Upper lobe of right lung (tissue), 1 donor: ENCODE data around the gene MBD1. TPM values are rescaled to one million over a fixed set of nuclear protein-coding genes. Genes with fewer than 3 reads are reported as not detected.

Source experiments
- ATAC-seq: fragments of 200-7000 bp; cut with Tn5 transposase; one replicate; pipeline ENCODE4 v1.9.1; 2020; ENCODE audit warnings: mild to moderate bottlenecking, moderate library complexity
- DNase-seq: peaks from one replicate; pipeline ENCODE4 v3.0.0-alpha.2; 2020
- H3K27ac ChIP-seq: fragments of 200-600 bp; one replicate; pipeline ENCODE4 v1.8.0; 2022
- H3K27me3 ChIP-seq: fragments of 200-600 bp; one replicate; pipeline ENCODE4 v1.8.0; 2022; ENCODE audit warnings: mild to moderate bottlenecking
- H3K36me3 ChIP-seq: fragments of 200-600 bp; one replicate; pipeline ENCODE4 v1.8.0; 2022
- H3K4me1 ChIP-seq: fragments of 200-600 bp; one replicate; pipeline ENCODE4 v1.8.0; 2022
- H3K4me3 ChIP-seq: fragments of 200-600 bp; one replicate; pipeline ENCODE4 v1.8.0; 2022; ENCODE audit warnings: mild to moderate bottlenecking
- H3K9me3 ChIP-seq: fragments of 200-600 bp; one replicate; pipeline ENCODE4 v1.8.0; 2022
- intact Hi-C: fragments of 100-400 bp; cut with DNase I; formaldehyde crosslinking; loops from one replicate; pipeline ENCODE4 v1.11.0; 2022
- total RNA-seq: library from RNA; stranded (reverse); fragmentation: NEBNext Ultra II Directional; extraction: Animal tissue kit (Norgen Biotek cat#: 25700); gene quantifications from one replicate; pipeline ENCODE4 v1.2.1, GENCODE V29; 2021
- TF ChIP-seq, protein P1 (sequence below): fragments of 200-600 bp; IDR thresholded peaks from one replicate; pipeline ENCODE4 v1.8.0; 2022; ENCODE audit warnings: antibody characterized with exemption
- donor health status: DM: no; HTN: yes; CAD: no; lungs with severe emphysema.

Gene MBD1
- total RNA-seq, 1 donor from 2014 or later, result 56.3 TPM

GRCh38 chr18:50279752-50280151 is 1.6 kb downstream of the MBD1 start:
- Histone ChIP-seq H3K27me3 (no peaks in the 10 kb centered on the region), H3K4me1 (peaks cover 26% of the 10 kb centered on the region), H3K27ac (no peak overlapping the region), H3K36me3 (peaks cover 67% of the 10 kb centered on the region), H3K4me3 (peak overlapping the region; percentile 96), H3K9me3 (no peaks in the 10 kb centered on the region)
- DNase-seq (no peak), ATAC-seq (no peak)
- intact Hi-C loops, result no loop called here
- TF ChIP-seq, protein P1, sequence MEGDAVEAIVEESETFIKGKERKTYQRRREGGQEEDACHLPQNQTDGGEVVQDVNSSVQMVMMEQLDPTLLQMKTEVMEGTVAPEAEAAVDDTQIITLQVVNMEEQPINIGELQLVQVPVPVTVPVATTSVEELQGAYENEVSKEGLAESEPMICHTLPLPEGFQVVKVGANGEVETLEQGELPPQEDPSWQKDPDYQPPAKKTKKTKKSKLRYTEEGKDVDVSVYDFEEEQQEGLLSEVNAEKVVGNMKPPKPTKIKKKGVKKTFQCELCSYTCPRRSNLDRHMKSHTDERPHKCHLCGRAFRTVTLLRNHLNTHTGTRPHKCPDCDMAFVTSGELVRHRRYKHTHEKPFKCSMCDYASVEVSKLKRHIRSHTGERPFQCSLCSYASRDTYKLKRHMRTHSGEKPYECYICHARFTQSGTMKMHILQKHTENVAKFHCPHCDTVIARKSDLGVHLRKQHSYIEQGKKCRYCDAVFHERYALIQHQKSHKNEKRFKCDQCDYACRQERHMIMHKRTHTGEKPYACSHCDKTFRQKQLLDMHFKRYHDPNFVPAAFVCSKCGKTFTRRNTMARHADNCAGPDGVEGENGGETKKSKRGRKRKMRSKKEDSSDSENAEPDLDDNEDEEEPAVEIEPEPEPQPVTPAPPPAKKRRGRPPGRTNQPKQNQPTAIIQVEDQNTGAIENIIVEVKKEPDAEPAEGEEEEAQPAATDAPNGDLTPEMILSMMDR, result no peak

GRCh38 chr18:50277942-50278341 is 3.4 kb downstream of the MBD1 start:
- Histone ChIP-seq H3K4me1 (peaks cover 26% of the 10 kb centered on the region), H3K27ac (no peak overlapping the region), H3K27me3 (no peaks in the 10 kb centered on the region), H3K36me3 (peaks cover 73% of the 10 kb centered on the region), H3K9me3 (no peaks in the 10 kb centered on the region), H3K4me3 (no peak overlapping the region)
- TF ChIP-seq, protein P1, result no peak
- ATAC-seq (no peak), DNase-seq (no peak)
- intact Hi-C loops, result no loop called here

DNA sequence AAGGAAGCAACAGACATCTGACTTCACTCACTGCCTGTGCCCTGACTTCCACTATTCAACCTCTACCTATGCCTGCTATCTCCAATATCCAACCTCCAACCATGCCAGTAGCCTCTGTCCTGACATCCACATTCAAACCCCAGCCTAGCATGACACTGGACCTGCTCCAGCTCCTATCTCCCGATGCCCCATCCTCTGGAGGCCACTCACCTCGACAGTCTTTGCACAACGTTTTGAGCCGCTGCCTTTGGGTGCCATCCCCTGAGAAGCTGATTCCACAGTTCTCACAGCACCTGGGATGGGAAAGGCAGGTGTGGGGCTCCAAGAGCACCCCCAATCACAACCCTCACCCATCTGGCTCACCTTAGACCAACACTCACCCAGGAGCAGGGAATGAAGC is 4.9 kb downstream of the MBD1 start:
- Histone ChIP-seq H3K4me1 (peaks cover 20% of the 10 kb centered on the region), H3K27ac (no peak overlapping the region), H3K4me3 (no peak overlapping the region), H3K36me3 (peaks cover 78% of the 10 kb centered on the region), H3K9me3 (no peaks in the 10 kb centered on the region), H3K27me3 (no peaks in the 10 kb centered on the region)
- ATAC-seq, result no peak
- TF ChIP-seq, protein P1, result no peak
- intact Hi-C loops, result no loop called here
- DNase-seq, result no peak

- no peak for ATAC-seq
- peaks cover 86% of the 10 kb centered on the region for H3K36me3 ChIP-seq
- intact Hi-C loops, result no loop called here
- TF ChIP-seq, protein P1, result no peak
- no peak for DNase-seq
- H3K4me1 ChIP-seq, result peaks cover 19% of the 10 kb centered on the region
- no peak overlapping the region for H3K27ac ChIP-seq
- H3K9me3 ChIP-seq, result no peaks in the 10 kb centered on the region
- H3K4me3 ChIP-seq, result no peak overlapping the region
- no peaks in the 10 kb centered on the region for H3K27me3 ChIP-seq
These were observed 5.8 kb downstream of the MBD1 start for GRCh38 chr18:50275503-50276036.

- peaks cover 89% of the 10 kb centered on the region for H3K36me3 ChIP-seq
- TF ChIP-seq, protein P1, result no peak
- no peaks in the 10 kb centered on the region for H3K27me3 ChIP-seq
- no peak overlapping the region for H3K4me3 ChIP-seq
- no peaks in the 10 kb centered on the region for H3K9me3 ChIP-seq
- DNase-seq (no peak), ATAC-seq (no peak)
- H3K4me1 ChIP-seq, result peaks cover 13% of the 10 kb centered on the region
- H3K27ac ChIP-seq, result no peak overlapping the region
- intact Hi-C loops, result no loop called here
These were observed 6.4 kb downstream of the MBD1 start for GRCh38 chr18:50274941-50275340.

GRCh38 chr18:50274044-50274442 is 7.3 kb downstream of the MBD1 start:
- Histone ChIP-seq H3K27ac (no peak overlapping the region), H3K9me3 (no peaks in the 10 kb centered on the region), H3K36me3 (peaks cover 92% of the 10 kb centered on the region), H3K4me3 (no peak overlapping the region), H3K4me1 (peaks cover 4% of the 10 kb centered on the region), H3K27me3 (no peaks in the 10 kb centered on the region)
- TF ChIP-seq, protein P1, result no peak
- intact Hi-C loops, result no loop called here
- no peak for ATAC-seq
- no peak for DNase-seq
